ENCODE data around the gene GNPTAB.

DNA sequence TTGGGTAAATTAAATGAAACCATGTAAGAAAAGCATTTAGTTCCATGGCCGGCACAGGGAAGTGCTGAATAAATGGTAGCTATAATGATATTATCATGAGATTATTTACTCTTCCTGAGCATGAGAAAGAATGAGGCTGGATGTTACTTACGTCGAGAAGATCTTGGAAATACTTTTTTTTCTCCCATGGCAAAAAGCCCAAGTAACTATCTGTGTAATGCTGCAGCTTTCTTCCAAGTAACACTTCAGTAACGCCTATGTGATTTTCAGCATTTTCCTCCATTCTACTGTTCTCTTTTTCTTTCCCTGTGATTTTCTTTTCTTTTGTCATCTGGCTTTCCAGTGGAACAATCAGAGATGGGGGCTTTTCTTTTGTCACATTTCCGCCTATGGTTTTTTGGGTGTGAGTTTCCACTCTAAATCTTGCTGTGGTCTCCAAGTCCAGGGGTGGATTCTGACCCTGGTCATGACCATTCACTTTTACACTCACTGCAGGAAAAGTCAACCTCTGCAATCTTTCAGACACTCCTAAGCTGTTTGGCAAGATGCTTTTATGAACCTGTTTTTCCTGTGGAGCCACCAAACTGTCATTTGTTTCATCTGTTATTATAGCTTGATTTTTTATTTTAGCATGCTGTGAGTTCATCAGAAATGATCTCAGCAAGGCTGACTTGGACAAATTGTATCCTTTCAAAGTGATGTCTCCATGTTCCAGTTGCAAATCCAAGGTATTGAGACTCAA is 66.5 kb downstream of the GNPTAB start:
- TF ChIP-seq, protein P1, sequence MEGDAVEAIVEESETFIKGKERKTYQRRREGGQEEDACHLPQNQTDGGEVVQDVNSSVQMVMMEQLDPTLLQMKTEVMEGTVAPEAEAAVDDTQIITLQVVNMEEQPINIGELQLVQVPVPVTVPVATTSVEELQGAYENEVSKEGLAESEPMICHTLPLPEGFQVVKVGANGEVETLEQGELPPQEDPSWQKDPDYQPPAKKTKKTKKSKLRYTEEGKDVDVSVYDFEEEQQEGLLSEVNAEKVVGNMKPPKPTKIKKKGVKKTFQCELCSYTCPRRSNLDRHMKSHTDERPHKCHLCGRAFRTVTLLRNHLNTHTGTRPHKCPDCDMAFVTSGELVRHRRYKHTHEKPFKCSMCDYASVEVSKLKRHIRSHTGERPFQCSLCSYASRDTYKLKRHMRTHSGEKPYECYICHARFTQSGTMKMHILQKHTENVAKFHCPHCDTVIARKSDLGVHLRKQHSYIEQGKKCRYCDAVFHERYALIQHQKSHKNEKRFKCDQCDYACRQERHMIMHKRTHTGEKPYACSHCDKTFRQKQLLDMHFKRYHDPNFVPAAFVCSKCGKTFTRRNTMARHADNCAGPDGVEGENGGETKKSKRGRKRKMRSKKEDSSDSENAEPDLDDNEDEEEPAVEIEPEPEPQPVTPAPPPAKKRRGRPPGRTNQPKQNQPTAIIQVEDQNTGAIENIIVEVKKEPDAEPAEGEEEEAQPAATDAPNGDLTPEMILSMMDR (conservative IDR thresholded peaks at IDR 0.05; ENCODE audit: low read depth, low read length): no peak
- TF ChIP-seq EZH2phosphoT487 (IDR thresholded peaks at IDR 0.05; ENCODE audit: borderline replicate concordance, low read length): no peak

Data from PC-3 (cell line).